HL-60/S4 treated with retinoic acid at 250 ng/mL for 4 days and 3 days (cell line): Measurements from ENCODE around the gene CRISP2.
"Not testable (repeated sequence)": the region's sequence is repeated elsewhere in the genome, so short reads cannot be mapped to it uniquely, and the experiment has no call there.

Experiments used
- in situ Hi-C: fragments of 300-500 bp; cut with MboI; formaldehyde crosslinking; loops from 2 replicates; pipeline ENCODE4 v1.7.0; 2022; ENCODE audit warnings: low sequenced_read_pairs

CRISP2 gene

GRCh38 chr6:49713346-49713745, at the start of gene CRISP2:
Gene CRISP2 (minus strand): TSS chr6:49713543. CDS start chr6:49709196, 4,347 bp downstream.
- in situ Hi-C loops, result no loop called here

GRCh38 chr6:49744259-49744658, 30.9 kb upstream of the CRISP2 start, which contains the start of gene CRISP3:
Gene CRISP3 (minus strand): TSS chr6:49744388. CDS start chr6:49744367, 21 bp downstream.
- in situ Hi-C loops, result no loop called here

GRCh38 chr6:49743429-49743828, 30.1 kb upstream of the CRISP2 start:
- in situ Hi-C loops, result no loop called here

- in situ Hi-C loops, result no loop called here
Observed at GRCh38 chr6:49739423-49739822, 26.1 kb upstream of the CRISP2 start.

- in situ Hi-C loops, result no loop called here
Observed at GRCh38 chr6:49736017-49736508, 22.7 kb upstream of the CRISP2 start.

- in situ Hi-C loops, result no loop called here
Observed at GRCh38 chr6:49733680-49734079, 20.3 kb upstream of the CRISP2 start.

GRCh38 chr6:49732781-49733180, 19.4 kb upstream of the CRISP2 start:
- in situ Hi-C loops, result no loop called here

GRCh38 chr6:49730251-49730650, 16.9 kb upstream of the CRISP2 start:
- in situ Hi-C loops, result no loop called here

GRCh38 chr6:49723917-49724316, 10.6 kb upstream of the CRISP2 start:
- in situ Hi-C loops, result not testable (repeated sequence)

GRCh38 chr6:49721297-49721696, 8.0 kb upstream of the CRISP2 start:
- in situ Hi-C loops, result no loop called here

- in situ Hi-C loops, result no loop called here
Observed at GRCh38 chr6:49720372-49720771, 7.0 kb upstream of the CRISP2 start.

GRCh38 chr6:49698478-49698877, 14.9 kb downstream of the CRISP2 start:
- in situ Hi-C loops, result no loop called here

GRCh38 chr6:49693512-49693911, 19.8 kb downstream of the CRISP2 start:
- in situ Hi-C loops, result no loop called here

GRCh38 chr6:49692534-49692933, 20.8 kb downstream of the CRISP2 start:
- in situ Hi-C loops, result no loop called here

- in situ Hi-C loops, result no loop called here
Observed at GRCh38 chr6:49676671-49677281, 36.6 kb downstream of the CRISP2 start.

- in situ Hi-C loops, result no loop called here
Observed at GRCh38 chr6:49675816-49676215, 37.5 kb downstream of the CRISP2 start.

GRCh38 chr6:49668083-49668511, 45.2 kb downstream of the CRISP2 start:
- in situ Hi-C loops, result no loop called here

- in situ Hi-C loops, result no loop called here
Observed at GRCh38 chr6:49666930-49667757, 46.2 kb downstream of the CRISP2 start.

GRCh38 chr6:49666480-49666879, 46.9 kb downstream of the CRISP2 start:
- in situ Hi-C loops, result no loop called here

GRCh38 chr6:49664817-49665216, 48.5 kb downstream of the CRISP2 start:
- in situ Hi-C loops, result no loop called here

GRCh38 chr6:49664054-49664453, 49.3 kb downstream of the CRISP2 start:
- in situ Hi-C loops, result not testable (repeated sequence)

GRCh38 chr6:49662892-49663261, 50.5 kb downstream of the CRISP2 start:
- in situ Hi-C loops, result no loop called here
